Stomach (tissue), 4 donors: ENCODE measurements around the gene HECTD2.

Source experiments
- CTCF ChIP-seq, 7 experiments: fragments of 450-650 bp in 4 of 7; fragments of 200-600 bp in 3 of 7; sonication (generic) in 3 of 7; IDR thresholded peaks; one replicate each; pipeline ENCODE4 v1.5.1; 2016 to 2019; ENCODE audit warnings: antibody characterized with exemption in 7 of 7, control low read depth in 2 of 7, mild to moderate bottlenecking in 1 of 7
- EP300 ChIP-seq: sonication (generic); formaldehyde crosslinking; IDR thresholded peaks from one replicate; pipeline ENCODE4 v1.6.1; 2017; ENCODE audit warnings: antibody characterized with exemption
- POLR2A ChIP-seq, 4 donors: fragments of 450-650 bp; IDR thresholded peaks; one replicate each; pipeline ENCODE4 v1.6.1; 2016; ENCODE audit warnings: antibody characterized with exemption in 4 of 4, control low read depth in 2 of 4, mild to moderate bottlenecking in 1 of 4, moderate library complexity in 1 of 4
- POLR2AphosphoS5 ChIP-seq, 3 donors: sonication (generic); formaldehyde crosslinking; IDR thresholded peaks; one replicate each; pipeline ENCODE4 v1.6.1; 2016; ENCODE audit warnings: antibody characterized with exemption in 3 of 3

GRCh38 chr10:91391920-91392319 is 18.2 kb upstream of the HECTD2 start:
- TF ChIP-seq CTCF (IDR thresholded peaks at IDR 0.05) = no peak
- TF ChIP-seq POLR2A (IDR thresholded peaks at IDR 0.05) = no peak
- TF ChIP-seq EP300 = no peak
- TF ChIP-seq POLR2AphosphoS5 (IDR thresholded peaks at IDR 0.05) = no peak
